GM23338 (cell line): ENCODE measurements around the gene AQP12B. TPM values are rescaled to one million over a fixed set of nuclear protein-coding genes. Genes with fewer than 3 reads are reported as not detected.
"Not testable (repeated sequence)": the region's sequence is repeated elsewhere in the genome, so short reads cannot be mapped to it uniquely, and the experiment has no call there.

ENCODE experiments used
- ATAC-seq: fragments of 200-7000 bp; cut with Tn5 transposase; 3 replicates; pipeline ENCODE4 v1.9.1; 2020
- DNase-seq: peaks from one replicate; pipeline ENCODE4 v3.0.0-alpha.2; 2015; ENCODE audit warnings: low spot score
- H2AFZ ChIP-seq: fragments of 200-600 bp; sonication (generic); 2 replicates; pipeline ENCODE4 v1.8.0; 2016; ENCODE audit warnings: antibody characterized with exemption, mild to moderate bottlenecking, moderate library complexity
- H3F3A ChIP-seq: fragments of 200-600 bp; sonication (generic); replicated peaks from 2 replicates; pipeline ENCODE4 v1.8.0; 2017; ENCODE audit warnings: antibody characterized with exemption, mixed run types, low read depth
- H3K27ac ChIP-seq: fragments of 200-600 bp; sonication (generic); 2 replicates; pipeline ENCODE4 v1.6.1; 2016; ENCODE audit warnings: low read depth
- H3K27me3 ChIP-seq: fragments of 200-600 bp; sonication (generic); 2 replicates; pipeline ENCODE4 v1.8.0; 2016; ENCODE audit warnings: mild to moderate bottlenecking, mixed run types, moderate library complexity; ENCODE audit not compliant: insufficient read depth
- H3K36me3 ChIP-seq: fragments of 200-600 bp; sonication (generic); 2 replicates; pipeline ENCODE4 v1.8.0; 2016; ENCODE audit warnings: mild to moderate bottlenecking; ENCODE audit not compliant: insufficient read depth
- H3K4me1 ChIP-seq: fragments of 200-600 bp; sonication (generic); 2 replicates; pipeline ENCODE4 v1.8.0; 2016; ENCODE audit warnings: mild to moderate bottlenecking, moderate library complexity; ENCODE audit not compliant: insufficient read depth
- H3K4me2 ChIP-seq: fragments of 200-600 bp; sonication (generic); 2 replicates; pipeline ENCODE4 v1.7.1; 2017; ENCODE audit warnings: mixed run types
- H3K4me3 ChIP-seq: fragments of 200-600 bp; sonication (generic); 2 replicates; pipeline ENCODE4 v1.6.1; 2016; ENCODE audit warnings: mixed run types
- H3K79me2 ChIP-seq: fragments of 200-600 bp; sonication (generic); replicated peaks from 2 replicates; pipeline ENCODE4 v1.8.0; 2017; ENCODE audit warnings: mild to moderate bottlenecking; ENCODE audit not compliant: insufficient read depth
- H3K9me2 ChIP-seq: fragments of 200-600 bp; sonication (generic); 2 replicates; pipeline ENCODE4 v1.8.0; 2017; ENCODE audit not compliant: insufficient read depth
- H4K20me1 ChIP-seq: fragments of 200-600 bp; sonication (generic); replicated peaks from 2 replicates; pipeline ENCODE4 v1.8.0; 2017; ENCODE audit warnings: mild to moderate bottlenecking; ENCODE audit not compliant: insufficient read depth
- H3K27ac Mint-ChIP-seq: 2 replicates; pipeline ENCODE4 v1.8.0; 2020; ENCODE audit warnings: inconsistent platforms, mild to moderate bottlenecking, moderate library complexity, mixed read lengths
- H3K27me3 Mint-ChIP-seq: 3 replicates; pipeline ENCODE4 v1.8.0; 2022; ENCODE audit warnings: low read depth, mild to moderate bottlenecking, moderate library complexity, mixed read lengths, inconsistent platforms; ENCODE audit not compliant: insufficient read depth, poor library complexity
- H3K36me3 Mint-ChIP-seq: 3 replicates; pipeline ENCODE4 v1.8.0; 2021; ENCODE audit warnings: low read depth, mild to moderate bottlenecking, inconsistent platforms, moderate library complexity, mixed read lengths
- H3K4me1 Mint-ChIP-seq: 3 replicates; pipeline ENCODE4 v1.8.0; 2020; ENCODE audit warnings: mild to moderate bottlenecking, inconsistent platforms, mixed read lengths
- H3K4me3 Mint-ChIP-seq: 3 replicates; pipeline ENCODE4 v1.8.0; 2021; ENCODE audit warnings: moderate library complexity, mild to moderate bottlenecking, inconsistent platforms, mixed read lengths
- H3K9me3 Mint-ChIP-seq: 3 replicates; pipeline ENCODE4 v1.8.0; 2020; ENCODE audit warnings: moderate library complexity, mild to moderate bottlenecking, inconsistent platforms, mixed read lengths
- CREB1 ChIP-seq: fragments of 250-450 bp; sonication (Bioruptor Pico); IDR thresholded peaks from 2 replicates; pipeline ENCODE4 v1.5.0; 2020; ENCODE audit warnings: low read depth, mild to moderate bottlenecking, moderate library complexity
- JUNB ChIP-seq: IDR thresholded peaks from one replicate; pipeline ENCODE4 v1.6.1; 2016; ENCODE audit warnings: antibody characterized with exemption; ENCODE audit not compliant: unreplicated experiment
- POLR2AphosphoS5 ChIP-seq: IDR thresholded peaks from 2 replicates; pipeline ENCODE4 v1.6.1; 2016; ENCODE audit warnings: antibody characterized with exemption, low read depth
- STAT1 ChIP-seq: IDR thresholded peaks from one replicate; pipeline ENCODE4 v1.6.1; 2016; ENCODE audit warnings: antibody characterized with exemption; ENCODE audit not compliant: unreplicated experiment
- polyA plus RNA-seq: library from polyadenylated mRNA; unstranded; fragments of >200 nt; fragmentation: Nextera tagmentation; extraction: Ambion mirVana; gene quantifications from 2 replicates; pipeline ENCODE4 v1.2.1, GENCODE V29; 2016
- total RNA-seq: library from RNA; depleted of rRNA; stranded (reverse); fragments of >200 nt; shearing (Covaris generic); gene quantifications from 2 replicates; pipeline ENCODE4 v1.2.3, GENCODE V29; 2014
- TF ChIP-seq, protein P1 (sequence below): fragments of 250-450 bp; sonication (Bioruptor Pico); IDR thresholded peaks from 2 replicates; pipeline ENCODE4 v1.5.0; 2020; ENCODE audit warnings: mild to moderate bottlenecking, moderate library complexity
- TF ChIP-seq, protein P2 (sequence below): IDR thresholded peaks from one replicate; pipeline ENCODE4 v1.6.1; 2018; ENCODE audit warnings: antibody characterized with exemption; ENCODE audit not compliant: unreplicated experiment
- TF ChIP-seq, protein P3 (sequence below), 2 experiments: fragments of 200-600 bp in 1 of 2; sonication (generic) in 1 of 2; conservative IDR thresholded peaks; 2 replicates each; pipeline versions ENCODE4 v1.5.1 to v1.6.1; 2016 to 2017; ENCODE audit warnings: antibody characterized with exemption in 2 of 2, low read depth in 2 of 2, mild to moderate bottlenecking in 2 of 2, moderate library complexity in 1 of 2

Gene AQP12B
- total and polyA plus RNA-seq, 2 experiments from 2014 or later: not detected

DNA sequence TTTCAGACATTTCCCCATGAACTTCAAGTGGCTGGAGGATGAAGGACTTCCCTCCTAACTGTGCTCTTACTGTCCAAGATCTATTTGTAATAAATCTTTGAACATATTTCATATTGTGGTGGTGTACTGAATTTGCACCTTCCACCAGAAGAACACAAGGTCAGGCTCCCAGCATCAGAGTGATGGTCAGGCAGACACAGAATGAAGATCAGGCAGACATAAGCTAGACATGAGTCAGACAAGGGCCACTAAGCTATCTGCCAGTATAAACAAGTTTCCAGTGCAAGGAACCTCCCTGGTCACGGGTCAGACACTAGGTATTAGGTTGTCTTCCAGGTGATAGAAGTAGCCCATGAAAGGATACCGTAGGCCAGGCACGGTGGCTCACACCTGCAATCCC lies 20.0 kb downstream of the AQP12B start:
- H3K4me1 Mint-ChIP-seq: no peaks in the 10 kb centered on the region
- no peak for ATAC-seq
- DNase-seq: no peak
- TF ChIP-seq, protein P1, sequence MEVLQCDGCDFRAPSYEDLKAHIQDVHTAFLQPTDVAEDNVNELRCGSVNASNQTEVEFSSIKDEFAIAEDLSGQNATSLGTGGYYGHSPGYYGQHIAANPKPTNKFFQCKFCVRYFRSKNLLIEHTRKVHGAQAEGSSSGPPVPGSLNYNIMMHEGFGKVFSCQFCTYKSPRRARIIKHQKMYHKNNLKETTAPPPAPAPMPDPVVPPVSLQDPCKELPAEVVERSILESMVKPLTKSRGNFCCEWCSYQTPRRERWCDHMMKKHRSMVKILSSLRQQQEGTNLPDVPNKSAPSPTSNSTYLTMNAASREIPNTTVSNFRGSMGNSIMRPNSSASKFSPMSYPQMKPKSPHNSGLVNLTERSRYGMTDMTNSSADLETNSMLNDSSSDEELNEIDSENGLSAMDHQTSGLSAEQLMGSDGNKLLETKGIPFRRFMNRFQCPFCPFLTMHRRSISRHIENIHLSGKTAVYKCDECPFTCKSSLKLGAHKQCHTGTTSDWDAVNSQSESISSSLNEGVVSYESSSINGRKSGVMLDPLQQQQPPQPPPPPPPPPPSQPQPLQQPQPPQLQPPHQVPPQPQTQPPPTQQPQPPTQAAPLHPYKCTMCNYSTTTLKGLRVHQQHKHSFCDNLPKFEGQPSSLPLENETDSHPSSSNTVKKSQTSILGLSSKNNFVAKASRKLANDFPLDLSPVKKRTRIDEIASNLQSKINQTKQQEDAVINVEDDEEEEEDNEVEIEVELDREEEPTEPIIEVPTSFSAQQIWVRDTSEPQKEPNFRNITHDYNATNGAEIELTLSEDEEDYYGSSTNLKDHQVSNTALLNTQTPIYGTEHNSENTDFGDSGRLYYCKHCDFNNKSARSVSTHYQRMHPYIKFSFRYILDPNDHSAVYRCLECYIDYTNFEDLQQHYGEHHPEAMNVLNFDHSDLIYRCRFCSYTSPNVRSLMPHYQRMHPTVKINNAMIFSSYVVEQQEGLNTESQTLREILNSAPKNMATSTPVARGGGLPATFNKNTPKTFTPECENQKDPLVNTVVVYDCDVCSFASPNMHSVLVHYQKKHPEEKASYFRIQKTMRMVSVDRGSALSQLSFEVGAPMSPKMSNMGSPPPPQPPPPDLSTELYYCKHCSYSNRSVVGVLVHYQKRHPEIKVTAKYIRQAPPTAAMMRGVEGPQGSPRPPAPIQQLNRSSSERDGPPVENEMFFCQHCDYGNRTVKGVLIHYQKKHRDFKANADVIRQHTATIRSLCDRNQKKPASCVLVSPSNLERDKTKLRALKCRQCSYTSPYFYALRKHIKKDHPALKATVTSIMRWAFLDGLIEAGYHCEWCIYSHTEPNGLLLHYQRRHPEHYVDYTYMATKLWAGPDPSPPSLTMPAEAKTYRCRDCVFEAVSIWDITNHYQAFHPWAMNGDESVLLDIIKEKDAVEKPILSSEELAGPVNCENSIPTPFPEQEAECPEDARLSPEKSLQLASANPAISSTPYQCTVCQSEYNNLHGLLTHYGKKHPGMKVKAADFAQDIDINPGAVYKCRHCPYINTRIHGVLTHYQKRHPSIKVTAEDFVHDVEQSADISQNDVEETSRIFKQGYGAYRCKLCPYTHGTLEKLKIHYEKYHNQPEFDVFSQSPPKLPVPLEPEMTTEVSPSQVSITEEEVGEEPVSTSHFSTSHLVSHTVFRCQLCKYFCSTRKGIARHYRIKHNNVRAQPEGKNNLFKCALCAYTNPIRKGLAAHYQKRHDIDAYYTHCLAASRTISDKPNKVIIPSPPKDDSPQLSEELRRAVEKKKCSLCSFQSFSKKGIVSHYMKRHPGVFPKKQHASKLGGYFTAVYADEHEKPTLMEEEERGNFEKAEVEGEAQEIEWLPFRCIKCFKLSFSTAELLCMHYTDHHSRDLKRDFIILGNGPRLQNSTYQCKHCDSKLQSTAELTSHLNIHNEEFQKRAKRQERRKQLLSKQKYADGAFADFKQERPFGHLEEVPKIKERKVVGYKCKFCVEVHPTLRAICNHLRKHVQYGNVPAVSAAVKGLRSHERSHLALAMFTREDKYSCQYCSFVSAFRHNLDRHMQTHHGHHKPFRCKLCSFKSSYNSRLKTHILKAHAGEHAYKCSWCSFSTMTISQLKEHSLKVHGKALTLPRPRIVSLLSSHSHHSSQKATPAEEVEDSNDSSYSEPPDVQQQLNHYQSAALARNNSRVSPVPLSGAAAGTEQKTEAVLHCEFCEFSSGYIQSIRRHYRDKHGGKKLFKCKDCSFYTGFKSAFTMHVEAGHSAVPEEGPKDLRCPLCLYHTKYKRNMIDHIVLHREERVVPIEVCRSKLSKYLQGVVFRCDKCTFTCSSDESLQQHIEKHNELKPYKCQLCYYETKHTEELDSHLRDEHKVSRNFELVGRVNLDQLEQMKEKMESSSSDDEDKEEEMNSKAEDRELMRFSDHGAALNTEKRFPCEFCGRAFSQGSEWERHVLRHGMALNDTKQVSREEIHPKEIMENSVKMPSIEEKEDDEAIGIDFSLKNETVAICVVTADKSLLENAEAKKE: no peak
- TF ChIP-seq CREB1 (CRISPR knock-in tag) (no peak), JUNB (no peak), POLR2AphosphoS5 (no peak), STAT1 (no peak)
- TF ChIP-seq, protein P2, sequence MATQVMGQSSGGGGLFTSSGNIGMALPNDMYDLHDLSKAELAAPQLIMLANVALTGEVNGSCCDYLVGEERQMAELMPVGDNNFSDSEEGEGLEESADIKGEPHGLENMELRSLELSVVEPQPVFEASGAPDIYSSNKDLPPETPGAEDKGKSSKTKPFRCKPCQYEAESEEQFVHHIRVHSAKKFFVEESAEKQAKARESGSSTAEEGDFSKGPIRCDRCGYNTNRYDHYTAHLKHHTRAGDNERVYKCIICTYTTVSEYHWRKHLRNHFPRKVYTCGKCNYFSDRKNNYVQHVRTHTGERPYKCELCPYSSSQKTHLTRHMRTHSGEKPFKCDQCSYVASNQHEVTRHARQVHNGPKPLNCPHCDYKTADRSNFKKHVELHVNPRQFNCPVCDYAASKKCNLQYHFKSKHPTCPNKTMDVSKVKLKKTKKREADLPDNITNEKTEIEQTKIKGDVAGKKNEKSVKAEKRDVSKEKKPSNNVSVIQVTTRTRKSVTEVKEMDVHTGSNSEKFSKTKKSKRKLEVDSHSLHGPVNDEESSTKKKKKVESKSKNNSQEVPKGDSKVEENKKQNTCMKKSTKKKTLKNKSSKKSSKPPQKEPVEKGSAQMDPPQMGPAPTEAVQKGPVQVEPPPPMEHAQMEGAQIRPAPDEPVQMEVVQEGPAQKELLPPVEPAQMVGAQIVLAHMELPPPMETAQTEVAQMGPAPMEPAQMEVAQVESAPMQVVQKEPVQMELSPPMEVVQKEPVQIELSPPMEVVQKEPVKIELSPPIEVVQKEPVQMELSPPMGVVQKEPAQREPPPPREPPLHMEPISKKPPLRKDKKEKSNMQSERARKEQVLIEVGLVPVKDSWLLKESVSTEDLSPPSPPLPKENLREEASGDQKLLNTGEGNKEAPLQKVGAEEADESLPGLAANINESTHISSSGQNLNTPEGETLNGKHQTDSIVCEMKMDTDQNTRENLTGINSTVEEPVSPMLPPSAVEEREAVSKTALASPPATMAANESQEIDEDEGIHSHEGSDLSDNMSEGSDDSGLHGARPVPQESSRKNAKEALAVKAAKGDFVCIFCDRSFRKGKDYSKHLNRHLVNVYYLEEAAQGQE: no peak
- TF ChIP-seq, protein P3, sequence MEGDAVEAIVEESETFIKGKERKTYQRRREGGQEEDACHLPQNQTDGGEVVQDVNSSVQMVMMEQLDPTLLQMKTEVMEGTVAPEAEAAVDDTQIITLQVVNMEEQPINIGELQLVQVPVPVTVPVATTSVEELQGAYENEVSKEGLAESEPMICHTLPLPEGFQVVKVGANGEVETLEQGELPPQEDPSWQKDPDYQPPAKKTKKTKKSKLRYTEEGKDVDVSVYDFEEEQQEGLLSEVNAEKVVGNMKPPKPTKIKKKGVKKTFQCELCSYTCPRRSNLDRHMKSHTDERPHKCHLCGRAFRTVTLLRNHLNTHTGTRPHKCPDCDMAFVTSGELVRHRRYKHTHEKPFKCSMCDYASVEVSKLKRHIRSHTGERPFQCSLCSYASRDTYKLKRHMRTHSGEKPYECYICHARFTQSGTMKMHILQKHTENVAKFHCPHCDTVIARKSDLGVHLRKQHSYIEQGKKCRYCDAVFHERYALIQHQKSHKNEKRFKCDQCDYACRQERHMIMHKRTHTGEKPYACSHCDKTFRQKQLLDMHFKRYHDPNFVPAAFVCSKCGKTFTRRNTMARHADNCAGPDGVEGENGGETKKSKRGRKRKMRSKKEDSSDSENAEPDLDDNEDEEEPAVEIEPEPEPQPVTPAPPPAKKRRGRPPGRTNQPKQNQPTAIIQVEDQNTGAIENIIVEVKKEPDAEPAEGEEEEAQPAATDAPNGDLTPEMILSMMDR (conservative IDR thresholded peaks at IDR 0.05; ENCODE audit: low read depth in 2 of 2): no peak
- Histone ChIP-seq H3K36me3 (no peaks in the 10 kb centered on the region), H3K9me2 (0 out of 2 replicates have a peak, but pooled peaks cover 2% of the 10 kb centered on the region), H3K27ac (no peak overlapping the region), H3K27me3 (no peaks in the 10 kb centered on the region), H3K4me1 (no peaks in the 10 kb centered on the region), H3K4me3 (no peak overlapping the region), H4K20me1 (no peaks in the 10 kb centered on the region), H3F3A (no peaks in the 10 kb centered on the region), H2AFZ (no peak overlapping the region), H3K79me2 (no peaks in the 10 kb centered on the region), H3K4me2 (no peak overlapping the region)
- no peaks in the 10 kb centered on the region; the same call in 2 of the 3 replicates for H3K9me3 Mint-ChIP-seq
- no peak overlapping the region for H3K27ac Mint-ChIP-seq
- H3K27me3 Mint-ChIP-seq: peaks cover 2% of the 10 kb centered on the region
- no peaks in the 10 kb centered on the region for H3K36me3 Mint-ChIP-seq
- H3K4me3 Mint-ChIP-seq: no peak overlapping the region

DNA sequence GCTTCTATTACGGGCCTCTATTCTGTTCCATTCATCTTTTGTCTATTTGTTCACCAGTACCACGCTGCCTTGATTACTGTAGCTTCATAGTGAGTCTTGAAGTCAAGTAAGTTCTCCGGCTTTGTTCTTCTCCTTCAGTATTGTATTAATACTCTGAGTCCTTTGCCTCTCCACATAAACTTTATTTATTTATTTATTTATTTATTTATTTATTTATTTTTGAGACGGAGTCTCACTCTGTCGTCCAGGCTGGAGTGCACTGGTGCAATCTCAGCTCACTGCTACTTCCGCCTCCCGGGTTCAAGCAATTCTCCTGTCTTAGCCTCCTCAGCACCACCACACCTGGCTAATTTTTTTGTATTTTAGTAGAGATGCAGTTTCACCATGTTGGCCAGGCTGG lies 22.8 kb downstream of the AQP12B start:
- ATAC-seq, H3K4me2 ChIP-seq, DNase-seq, H2AFZ ChIP-seq, H3K9me2 ChIP-seq, H3F3A ChIP-seq, H3K4me3 Mint-ChIP-seq, H3K36me3 Mint-ChIP-seq, H3K4me1 Mint-ChIP-seq, H3K27ac ChIP-seq, H3K27me3 Mint-ChIP-seq, H3K4me3 ChIP-seq, H3K27ac Mint-ChIP-seq, H3K79me2 ChIP-seq, H3K27me3 ChIP-seq, H3K9me3 Mint-ChIP-seq, H4K20me1 ChIP-seq, H3K36me3 ChIP-seq, H3K4me1 ChIP-seq: not testable (repeated sequence)
